PC-3 (cell line): ENCODE results near the gene SLC43A3. TPM values are rescaled to one million over a fixed set of nuclear protein-coding genes. Genes with fewer than 3 reads are reported as not detected.

Source experiments
- total RNA-seq: library from RNA; depleted of rRNA; stranded (reverse); fragments of >200 nt; gene quantifications from 2 replicates; pipeline ENCODE4 v1.2.3, GENCODE V29; 2014; rRNA removed

The SLC43A3 gene
- total RNA-seq, 1 experiment from 2014 or later = 35.0 TPM

Other genes with a start within 250 kb of the SLC43A3 start
- gene LRRC55, start 245.2 kb downstream of the SLC43A3 start, total RNA-seq = not detected in 2 replicates
- not detected in 2 replicates for gene APLNR, start 189.9 kb downstream of the SLC43A3 start, total RNA-seq
- gene TNKS1BP1, start 102.2 kb downstream of the SLC43A3 start, total RNA-seq = 89.6 and 143 TPM in 2 replicates
- gene SSRP1, start 91.2 kb downstream of the SLC43A3 start, total RNA-seq = 228 and 341 TPM in 2 replicates
- gene P2RX3, start 88.8 kb downstream of the SLC43A3 start, total RNA-seq = not detected in 2 replicates
- not detected in 2 replicates for gene PRG3, start 46.0 kb downstream of the SLC43A3 start, total RNA-seq
- not detected in 2 replicates for gene PRG2, start 36.5 kb downstream of the SLC43A3 start, total RNA-seq
- gene RTN4RL2, start 33.4 kb upstream of the SLC43A3 start, total RNA-seq = 3.5 and 6.5 TPM in 2 replicates
- 7.4 and 12.4 TPM in 2 replicates for gene SLC43A1, start 88.6 kb upstream of the SLC43A3 start, total RNA-seq
- gene TIMM10, start 103.6 kb upstream of the SLC43A3 start, total RNA-seq = 233 and 313 TPM in 2 replicates
- not detected in 2 replicates for gene SMTNL1, start 110.5 kb upstream of the SLC43A3 start, total RNA-seq
- gene UBE2L6, start 140.6 kb upstream of the SLC43A3 start, total RNA-seq = 16.5 and 17.3 TPM in 2 replicates
- not detected in 2 replicates for gene SERPING1, start 170.6 kb upstream of the SLC43A3 start, total RNA-seq
- not detected in 2 replicates for gene YPEL4, start 222.8 kb upstream of the SLC43A3 start, total RNA-seq
- gene CLP1, start 230.6 kb upstream of the SLC43A3 start, total RNA-seq = 23.0 and 28.4 TPM in 2 replicates
- 86.7 and 102 TPM in 2 replicates for gene ZDHHC5, start 241.0 kb upstream of the SLC43A3 start, total RNA-seq